Measurements from ENCODE around the gene ZNF784. TPM values are rescaled to one million over a fixed set of nuclear protein-coding genes. Genes with fewer than 3 reads are reported as not detected.

The ZNF784 gene
- total and polyA plus RNA-seq, 10 of the 15 experiments (the other 5 are each of a cell fraction or from before 2014, with no cell fraction given): 0.10 to 5.2 (median 1.8) TPM

DNA sequence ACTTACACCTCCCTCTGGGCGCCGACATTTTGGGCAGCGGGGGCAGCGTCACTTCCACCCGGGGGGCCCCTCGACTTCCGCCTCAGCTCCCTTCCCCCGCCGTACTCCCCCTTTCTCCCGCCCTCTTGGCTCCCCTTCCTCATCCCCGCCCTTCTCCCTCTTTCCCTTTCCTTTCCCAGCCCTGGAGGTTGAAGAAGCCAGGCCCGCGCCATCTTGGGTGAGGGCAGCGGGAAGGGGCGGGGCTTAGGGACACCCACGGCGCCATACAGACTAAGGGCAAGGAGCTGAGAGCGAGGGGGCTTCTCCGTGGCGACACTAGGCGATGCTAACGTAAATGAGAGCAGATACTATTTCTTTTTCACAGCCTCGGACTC, 24.9 kb downstream of the ZNF784 start, which contains the start of gene FIZ1 (continued):
- 0 out of 2 replicates have a peak, but pooled peaks have one; percentile 22 for TF ChIP-seq ELK1 (IDR thresholded peaks at IDR 0.05; ENCODE audit: low read depth, low read length)
- TF ChIP-seq, protein P1, sequence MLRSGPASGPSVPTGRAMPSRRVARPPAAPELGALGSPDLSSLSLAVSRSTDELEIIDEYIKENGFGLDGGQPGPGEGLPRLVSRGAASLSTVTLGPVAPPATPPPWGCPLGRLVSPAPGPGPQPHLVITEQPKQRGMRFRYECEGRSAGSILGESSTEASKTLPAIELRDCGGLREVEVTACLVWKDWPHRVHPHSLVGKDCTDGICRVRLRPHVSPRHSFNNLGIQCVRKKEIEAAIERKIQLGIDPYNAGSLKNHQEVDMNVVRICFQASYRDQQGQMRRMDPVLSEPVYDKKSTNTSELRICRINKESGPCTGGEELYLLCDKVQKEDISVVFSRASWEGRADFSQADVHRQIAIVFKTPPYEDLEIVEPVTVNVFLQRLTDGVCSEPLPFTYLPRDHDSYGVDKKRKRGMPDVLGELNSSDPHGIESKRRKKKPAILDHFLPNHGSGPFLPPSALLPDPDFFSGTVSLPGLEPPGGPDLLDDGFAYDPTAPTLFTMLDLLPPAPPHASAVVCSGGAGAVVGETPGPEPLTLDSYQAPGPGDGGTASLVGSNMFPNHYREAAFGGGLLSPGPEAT (IDR thresholded peaks at IDR 0.05; ENCODE audit: low read depth): 0 out of 2 replicates have a peak, but pooled peaks have one; percentile 90
- TF ChIP-seq PML (IDR thresholded peaks at IDR 0.05; ENCODE audit: low read length): peak; percentile 80
- TF ChIP-seq SRF (IDR thresholded peaks at IDR 0.05; ENCODE audit: low read depth in 2 of 2, low read length in 2 of 2): 0 out of 4 replicates have a peak, but pooled peaks of 1 of the 2 experiments have one; percentile 14
- TF ChIP-seq SPI1 (IDR thresholded peaks at IDR 0.05; ENCODE audit: borderline replicate concordance, insufficient read depth, low read depth, low read length): peak; percentile 36; the same call in 1 of the 2 replicates
- TF ChIP-seq EGR1 (IDR thresholded peaks at IDR 0.05; ENCODE audit: borderline replicate concordance in 1 of 2, low read depth in 2 of 2, low read length in 2 of 2): peak in 1 of 2 experiments; percentile 55; a peak in 1 of 3 replicates
- TF ChIP-seq IKZF1 (conservative IDR thresholded peaks at IDR 0.05): peak; percentile 98
- no peak for TF ChIP-seq SIN3A (IDR thresholded peaks at IDR 0.05; ENCODE audit: low read depth, low read length)
- TF ChIP-seq NRF1 (conservative IDR thresholded peaks at IDR 0.05; ENCODE audit: low read depth, low read length): no peak
- TF ChIP-seq SIX5 (IDR thresholded peaks at IDR 0.05; ENCODE audit: low read depth, low read length, severe bottlenecking): peak; percentile 76
- peak; percentile 94 for TF ChIP-seq GABPA (IDR thresholded peaks at IDR 0.05; ENCODE audit: low read depth)
- TF ChIP-seq TARDBP (IDR thresholded peaks at IDR 0.05; ENCODE audit: borderline replicate concordance): peak; percentile 82; the same call in 1 of the 2 replicates
- TF ChIP-seq USF1 (IDR thresholded peaks at IDR 0.05; ENCODE audit: borderline replicate concordance, extremely low read length, insufficient read depth, low read depth, low read length): no peak
- TF ChIP-seq RFX5 (IDR thresholded peaks at IDR 0.05; ENCODE audit: low read depth, low read length): no peak
- no peak for TF ChIP-seq HDAC2 (IDR thresholded peaks at IDR 0.05)
- peak; percentile 80; the same call in 1 of the 2 replicates for TF ChIP-seq NBN (IDR thresholded peaks at IDR 0.05)
- TF ChIP-seq RAD51 (IDR thresholded peaks at IDR 0.05): 0 out of 2 replicates have a peak, but pooled peaks have one; percentile 36
- TF ChIP-seq POLR2AphosphoS5 (IDR thresholded peaks at IDR 0.05; ENCODE audit: low read length): no peak
- peak; percentile 99 for TF ChIP-seq IKZF2 (IDR thresholded peaks at IDR 0.05)
- peak; percentile 73 for TF ChIP-seq POLR2A (IDR thresholded peaks at IDR 0.05; ENCODE audit: low read depth, low read length)
